KMS-11 (cell line): ENCODE data around the gene CACNG1.

Experiments used
- H2AFZ ChIP-seq: fragments of 200-600 bp; sonication (generic); 2 replicates; pipeline ENCODE4 v1.6.1; 2016; ENCODE audit warnings: antibody characterized with exemption, mixed run types, low read depth
- H3K27ac ChIP-seq: fragments of 200-600 bp; sonication (generic); 2 replicates; pipeline ENCODE4 v1.6.1; 2016; ENCODE audit warnings: mild to moderate bottlenecking, mixed run types
- H3K27me3 ChIP-seq: fragments of 200-600 bp; sonication (generic); 2 replicates; pipeline ENCODE4 v1.6.1; 2017; ENCODE audit warnings: mild to moderate bottlenecking, low read depth, mixed run types, moderate library complexity; ENCODE audit not compliant: insufficient read depth
- H3K36me3 ChIP-seq: fragments of 200-600 bp; sonication (generic); 2 replicates; pipeline ENCODE4 v1.6.1; 2017; ENCODE audit warnings: mild to moderate bottlenecking, mixed run types; ENCODE audit not compliant: insufficient read depth
- H3K4me1 ChIP-seq: fragments of 200-600 bp; sonication (generic); 2 replicates; pipeline ENCODE4 v1.6.1; 2016; ENCODE audit warnings: mild to moderate bottlenecking, low read depth, mixed run types; ENCODE audit not compliant: poor library complexity, severe bottlenecking
- H3K4me2 ChIP-seq: fragments of 200-600 bp; sonication (generic); 2 replicates; pipeline ENCODE4 v1.7.0; 2016; ENCODE audit warnings: mild to moderate bottlenecking, mixed run types
- H3K4me3 ChIP-seq: fragments of 200-600 bp; sonication (generic); IDR thresholded peaks from 2 replicates; pipeline ENCODE4 v1.6.1; 2017; ENCODE audit warnings: low read depth, low read length, mixed read lengths; ENCODE audit not compliant: insufficient read depth
- H3K79me2 ChIP-seq: fragments of 200-600 bp; sonication (generic); 2 replicates; pipeline ENCODE4 v1.6.1; 2016; ENCODE audit warnings: low read depth, mixed run types; ENCODE audit not compliant: insufficient read depth
- H3K9ac ChIP-seq: fragments of 200-600 bp; sonication (generic); 2 replicates; pipeline ENCODE4 v1.6.1; 2016; ENCODE audit warnings: mild to moderate bottlenecking, mixed run types
- H4K20me1 ChIP-seq: fragments of 200-600 bp; sonication (generic); 2 replicates; pipeline ENCODE4 v1.6.1; 2016; ENCODE audit warnings: mild to moderate bottlenecking, mixed run types; ENCODE audit not compliant: insufficient read depth
- TF ChIP-seq, protein P1 (sequence below): fragments of 200-600 bp; sonication (generic); conservative IDR thresholded peaks from 2 replicates; pipeline ENCODE4 v1.6.1; 2017; ENCODE audit warnings: low read depth, mild to moderate bottlenecking, antibody characterized with exemption, low read length, moderate library complexity, mixed read lengths

The CACNG1 gene

GRCh38 chr17:67011527-67012175, 32.7 kb upstream of the CACNG1 start:
- Histone ChIP-seq H4K20me1 (no peaks in the 10 kb centered on the region), H3K27ac (no peak overlapping the region), H3K4me2 (no peak overlapping the region), H3K9ac (no peak overlapping the region), H3K4me3 (no peak overlapping the region), H3K27me3 (no peaks in the 10 kb centered on the region), H2AFZ (no peak overlapping the region), H3K36me3 (no peaks in the 10 kb centered on the region), H3K4me1 (no peaks in the 10 kb centered on the region), H3K79me2 (no peaks in the 10 kb centered on the region)
- TF ChIP-seq, protein P1, sequence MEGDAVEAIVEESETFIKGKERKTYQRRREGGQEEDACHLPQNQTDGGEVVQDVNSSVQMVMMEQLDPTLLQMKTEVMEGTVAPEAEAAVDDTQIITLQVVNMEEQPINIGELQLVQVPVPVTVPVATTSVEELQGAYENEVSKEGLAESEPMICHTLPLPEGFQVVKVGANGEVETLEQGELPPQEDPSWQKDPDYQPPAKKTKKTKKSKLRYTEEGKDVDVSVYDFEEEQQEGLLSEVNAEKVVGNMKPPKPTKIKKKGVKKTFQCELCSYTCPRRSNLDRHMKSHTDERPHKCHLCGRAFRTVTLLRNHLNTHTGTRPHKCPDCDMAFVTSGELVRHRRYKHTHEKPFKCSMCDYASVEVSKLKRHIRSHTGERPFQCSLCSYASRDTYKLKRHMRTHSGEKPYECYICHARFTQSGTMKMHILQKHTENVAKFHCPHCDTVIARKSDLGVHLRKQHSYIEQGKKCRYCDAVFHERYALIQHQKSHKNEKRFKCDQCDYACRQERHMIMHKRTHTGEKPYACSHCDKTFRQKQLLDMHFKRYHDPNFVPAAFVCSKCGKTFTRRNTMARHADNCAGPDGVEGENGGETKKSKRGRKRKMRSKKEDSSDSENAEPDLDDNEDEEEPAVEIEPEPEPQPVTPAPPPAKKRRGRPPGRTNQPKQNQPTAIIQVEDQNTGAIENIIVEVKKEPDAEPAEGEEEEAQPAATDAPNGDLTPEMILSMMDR: no peak

DNA sequence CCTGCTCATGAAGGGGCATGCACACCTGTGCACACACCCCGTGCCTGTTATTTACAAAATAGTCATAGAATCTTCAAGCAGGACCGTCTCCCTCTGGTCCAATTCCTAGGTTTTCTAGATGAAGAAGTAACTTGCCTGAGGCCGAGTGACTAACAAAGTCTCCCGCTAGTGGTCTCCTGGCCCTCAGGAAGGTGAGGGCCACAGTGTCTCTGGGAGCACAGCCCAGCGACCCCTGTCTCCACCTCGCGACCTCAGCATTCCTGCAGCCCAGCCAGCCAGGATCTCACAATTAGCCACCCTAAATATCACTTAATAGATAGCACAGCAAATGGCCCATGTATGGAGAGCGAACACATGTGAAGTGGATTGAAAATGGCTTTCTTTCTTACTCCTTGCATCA, 30.5 kb upstream of the CACNG1 start:
- Histone ChIP-seq H3K4me2 (no peak overlapping the region), H3K27ac (no peak overlapping the region), H3K4me3 (no peak overlapping the region), H2AFZ (no peak overlapping the region), H3K27me3 (no peaks in the 10 kb centered on the region), H3K36me3 (no peaks in the 10 kb centered on the region), H3K4me1 (no peaks in the 10 kb centered on the region), H4K20me1 (no peaks in the 10 kb centered on the region), H3K9ac (no peak overlapping the region), H3K79me2 (no peaks in the 10 kb centered on the region)
- TF ChIP-seq, protein P1: no peak

DNA sequence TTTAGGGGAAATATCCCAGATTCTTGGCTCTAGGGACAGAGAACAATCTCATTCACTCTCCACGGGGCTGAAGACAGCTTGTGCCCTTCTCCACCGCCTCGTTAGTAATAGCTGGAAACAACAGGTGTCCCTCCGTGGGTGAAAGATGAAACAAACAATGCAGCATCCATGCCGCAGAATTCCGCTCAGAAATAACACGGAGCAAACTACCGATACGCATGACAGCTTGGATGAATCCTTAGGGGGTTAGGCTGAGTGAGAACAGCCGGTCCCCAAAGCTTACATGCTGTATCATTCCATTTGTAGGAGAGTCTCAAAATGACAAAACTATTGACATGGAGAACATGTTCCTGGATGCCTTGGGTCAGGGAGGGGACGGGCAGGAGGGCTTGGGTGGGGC, 29.4 kb upstream of the CACNG1 start:
- H3K27ac ChIP-seq: no peak overlapping the region
- no peaks in the 10 kb centered on the region for H3K79me2 ChIP-seq
- no peak overlapping the region for H3K9ac ChIP-seq
- H2AFZ ChIP-seq: no peak overlapping the region
- H3K4me3 ChIP-seq: no peak overlapping the region
- no peaks in the 10 kb centered on the region for H3K27me3 ChIP-seq
- H3K36me3 ChIP-seq: no peaks in the 10 kb centered on the region
- no peaks in the 10 kb centered on the region for H4K20me1 ChIP-seq
- TF ChIP-seq, protein P1: no peak
- H3K4me2 ChIP-seq: no peak overlapping the region
- H3K4me1 ChIP-seq: no peaks in the 10 kb centered on the region

DNA sequence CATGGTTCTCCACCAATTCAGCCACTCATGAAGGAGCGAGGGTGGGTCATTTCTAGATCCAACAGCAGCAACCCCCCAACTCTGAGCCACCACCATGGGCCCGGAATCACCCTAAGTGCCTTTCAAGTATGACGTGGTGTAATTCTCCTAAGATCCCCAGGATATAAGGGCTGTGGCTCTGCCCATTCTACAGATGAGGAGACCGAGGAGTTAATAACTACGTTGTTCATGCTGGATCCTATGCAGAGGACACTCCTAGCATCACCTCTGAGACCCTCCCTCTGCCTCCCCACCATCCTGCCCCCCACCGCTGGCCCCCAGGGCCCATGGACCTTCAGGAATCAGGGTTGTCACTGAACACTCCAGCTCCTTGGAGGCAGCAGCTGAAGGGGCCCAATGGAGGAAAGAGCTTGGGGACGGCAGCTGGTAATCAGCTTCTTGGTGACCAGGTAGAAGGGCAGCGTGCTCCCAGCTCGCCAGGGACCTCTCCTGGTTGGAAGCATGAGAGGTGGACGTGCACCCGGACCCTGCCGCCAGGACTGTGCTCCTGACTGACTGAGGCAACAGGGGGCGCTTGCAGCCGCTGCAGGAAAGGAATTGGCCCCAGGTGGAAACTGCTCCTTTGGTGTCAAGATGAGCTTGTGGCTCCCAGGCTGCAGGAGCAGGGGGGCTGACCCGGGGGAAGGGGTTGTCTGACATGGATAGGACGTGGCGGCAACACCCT, 28.2 kb upstream of the CACNG1 start:
- Histone ChIP-seq H3K27me3 (no peaks in the 10 kb centered on the region), H3K4me3 (no peak overlapping the region), H3K36me3 (no peaks in the 10 kb centered on the region), H3K79me2 (no peaks in the 10 kb centered on the region), H3K4me1 (no peaks in the 10 kb centered on the region), H3K27ac (no peak overlapping the region), H2AFZ (no peak overlapping the region), H3K9ac (no peak overlapping the region), H4K20me1 (no peaks in the 10 kb centered on the region), H3K4me2 (no peak overlapping the region)
- TF ChIP-seq, protein P1: no peak
